Adrenal gland (tissue), 12 donors: Measurements from ENCODE around the gene KAT6B. TPM values are rescaled to one million over a fixed set of nuclear protein-coding genes. Genes with fewer than 3 reads are reported as not detected.

Source experiments
- DNase-seq, 7 donors: peaks; one replicate each; pipeline ENCODE4 v3.0.0-alpha.2; 2019 to 2020
- H3K27ac ChIP-seq, 5 donors: fragments of 200-600 bp; sonication (generic) in 4 of 5; 1 replicate in 3 of 5; 2 replicates in 2 of 5; pipeline versions ENCODE4 v1.5.1 to v1.8.0; 2016 to 2020; ENCODE audit warnings: mild to moderate bottlenecking in 1 of 5
- H3K27me3 ChIP-seq: fragments of 200-600 bp; 2 replicates; pipeline ENCODE4 v1.8.0; 2021
- H3K36me3 ChIP-seq, 2 donors: fragments of 200-600 bp; replicated peaks in 1 of 2; 1 replicate in 1 of 2; 2 replicates in 1 of 2; pipeline versions ENCODE4 v1.5.1 to v1.8.0; 2018 to 2022
- H3K4me1 ChIP-seq, 2 donors: fragments of 200-600 bp; replicated peaks in 1 of 2; 1 replicate in 1 of 2; 2 replicates in 1 of 2; pipeline versions ENCODE4 v1.5.1 to v1.8.0; 2018 to 2021
- H3K4me3 ChIP-seq, 4 donors: fragments of 200-600 bp; sonication (generic) in 3 of 4; one replicate each; pipeline ENCODE4 v1.5.1; 2016 to 2018
- H3K9me3 ChIP-seq, 3 donors: fragments of 200-600 bp; sonication (generic) in 1 of 3; replicated peaks in 1 of 3; 1 replicate in 2 of 3; 2 replicates in 1 of 3; pipeline versions ENCODE4 v1.5.1 to v1.8.0; 2016 to 2021
- CTCF ChIP-seq, 6 experiments: fragments of 450-650 bp in 4 of 6; fragments of 200-600 bp in 2 of 6; sonication (generic) in 1 of 6; IDR thresholded peaks; 1 replicate in 5 of 6; 2 replicates in 1 of 6; pipeline versions ENCODE4 v1.5.1 to v1.8.0; 2016 to 2021; ENCODE audit warnings: antibody characterized with exemption in 6 of 6, mild to moderate bottlenecking in 2 of 6, moderate library complexity in 1 of 6
- POLR2A ChIP-seq, 2 donors: fragments of 450-650 bp; IDR thresholded peaks; one replicate each; pipeline ENCODE4 v1.6.1; 2017; ENCODE audit warnings: antibody characterized with exemption in 2 of 2, mild to moderate bottlenecking in 2 of 2, moderate library complexity in 1 of 2
- WGBS, 4 donors: extraction: QIAGEN DNeasy Blood & Tissue Kit in 2 of 4; methylation state at CpG; one replicate each; pipeline versions ENCODE4 v1.1.5 to v1.1.7; 2013 to 2017; 5-methylcytosine and 5-hydroxymethylcytosine counted together
- intact Hi-C, 2 donors: fragments of 100-400 bp; cut with DNase I; formaldehyde crosslinking; loops; one replicate each; pipeline versions ENCODE4 v1.14.1 to v1.15.0; 2022 to 2023
- polyA plus RNA-seq, 3 donors: library from polyadenylated mRNA; stranded (reverse); fragments of 200-250 nt in 2 of 3; fragments of 350-450 nt in 1 of 3; fragmentation: Illumina TruSeq in 1 of 3; extraction: RNeasy Lipid Tissue Mini Kit (QIAGEN cat#74804) in 1 of 3; gene quantifications; one replicate each; pipeline ENCODE4 v1.2.3, GENCODE V29; 2013 to 2014
- total RNA-seq, 9 donors: library from RNA; depleted of rRNA in 4 of 9; stranded (reverse); fragments of >200 nt in 4 of 9; fragments of 120-200 nt in 1 of 9; fragmentation: NEBNext Ultra II Directional in 1 of 9; extraction: Animal tissue kit (Norgen Biotek cat#: 25700) in 1 of 9; gene quantifications; one replicate each; pipeline versions ENCODE4 v1.1.0 to v1.2.4, GENCODE V29; 2013 to 2023
- donor health status: healthy with polysubstance abuse.
- donor health status: Bipolar disorder and iron deficiency.
- donor health status: DM: yes; HTN: yes; CAD: no.
- donor health status: DM: no; HTN: no; CAD: no.
- donor health status: DM: no; HTN: no; CAD: no.
- donor health status: DM: yes; HTN: yes; CAD: no.

The KAT6B gene
- total and polyA plus RNA-seq, 12 donors: 6.0 to 50.2 (median 25.8) TPM

DNA sequence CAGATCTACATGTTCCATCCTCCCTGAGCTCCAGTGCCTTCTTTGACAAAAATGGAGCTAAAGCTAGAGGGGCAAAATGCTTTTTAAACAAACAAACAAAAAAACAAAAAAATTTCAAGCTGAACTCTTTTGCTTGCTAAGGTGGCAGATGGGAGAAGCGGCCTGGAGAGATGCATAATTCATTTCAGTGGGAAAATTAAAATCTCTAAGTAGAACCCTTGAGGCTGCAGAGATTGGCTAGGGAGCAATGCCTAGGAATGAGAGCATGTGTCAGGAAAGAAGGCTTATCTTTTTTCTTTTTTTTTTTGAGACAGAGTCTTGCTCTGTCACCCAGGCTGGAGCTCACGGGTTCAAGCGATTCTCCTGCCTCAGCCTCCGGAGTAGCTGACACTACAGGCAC, 238.7 kb downstream of the KAT6B start:
- H3K36me3 ChIP-seq: no peaks in the 10 kb centered on the region
- no peak overlapping the region for H3K27ac ChIP-seq
- 77 to 83% (median 79%) methylated on average over 4 of the region's 4 CpGs for WGBS, 4 donors
- no peak for TF ChIP-seq CTCF (IDR thresholded peaks at IDR 0.05)
- no peaks in the 10 kb centered on the region for H3K27me3 ChIP-seq
- H3K9me3 ChIP-seq: no peaks in the 10 kb centered on the region
- no peak for DNase-seq
- intact Hi-C loops: no loop called here
- H3K4me3 ChIP-seq: no peak overlapping the region
- no peaks in the 10 kb centered on the region for H3K4me1 ChIP-seq

DNA sequence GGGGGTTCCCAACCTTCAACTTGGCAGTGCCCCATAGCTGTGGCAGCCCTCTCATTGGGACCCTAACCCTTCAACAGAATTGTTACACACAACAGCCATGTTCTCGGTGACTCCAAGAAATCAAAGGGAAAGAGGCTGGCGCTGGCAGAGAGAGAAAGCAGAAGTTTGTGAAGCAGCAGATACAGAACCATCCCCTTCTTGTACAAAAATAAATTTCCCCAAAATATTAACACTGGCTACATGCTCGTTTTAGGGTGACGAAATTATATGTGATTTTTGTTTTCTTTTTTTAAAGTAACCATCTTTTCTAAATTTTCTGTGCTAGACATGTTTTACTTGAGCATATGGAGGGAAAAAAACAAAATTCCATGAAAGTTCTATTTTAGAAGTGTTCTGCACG, 239.9 kb downstream of the KAT6B start:
- Histone ChIP-seq H3K4me3 (no peak overlapping the region), H3K4me1 (no peaks in the 10 kb centered on the region), H3K36me3 (no peaks in the 10 kb centered on the region), H3K27me3 (no peaks in the 10 kb centered on the region), H3K27ac (no peak overlapping the region), H3K9me3 (no peaks in the 10 kb centered on the region)
- WGBS, 4 donors: 86 to 90% (median 88%) methylated on average over 5 of the region's 5 CpGs
- no peak for DNase-seq
- intact Hi-C loops: no loop called here
- no peak for TF ChIP-seq POLR2A (IDR thresholded peaks at IDR 0.05)
- no peak for TF ChIP-seq CTCF (IDR thresholded peaks at IDR 0.05)

DNA sequence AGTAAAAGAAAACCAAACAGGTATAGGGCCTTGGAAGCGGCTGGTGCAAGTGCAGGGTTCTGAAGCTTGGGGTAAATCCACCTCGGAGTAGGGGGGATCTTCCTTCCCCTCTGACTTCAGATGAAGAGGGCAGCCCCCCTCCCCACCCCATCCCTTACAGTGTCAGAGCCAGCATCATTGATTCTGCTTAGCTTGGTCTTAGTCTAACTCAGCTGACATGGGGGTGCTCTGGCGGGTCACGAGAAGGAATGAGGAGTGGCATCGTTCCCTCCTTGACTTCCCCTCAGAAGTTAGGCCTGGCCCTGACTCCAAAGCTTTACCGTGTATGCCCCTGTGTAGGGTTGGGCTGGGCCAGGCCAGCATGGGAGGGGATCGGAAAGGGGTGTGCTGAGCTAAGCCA, 240.9 kb downstream of the KAT6B start:
- TF ChIP-seq CTCF (IDR thresholded peaks at IDR 0.05) (no peak), POLR2A (IDR thresholded peaks at IDR 0.05) (no peak)
- Histone ChIP-seq H3K27ac (no peak overlapping the region), H3K36me3 (no peaks in the 10 kb centered on the region), H3K4me1 (no peaks in the 10 kb centered on the region), H3K9me3 (no peaks in the 10 kb centered on the region), H3K4me3 (no peak overlapping the region), H3K27me3 (no peaks in the 10 kb centered on the region)
- no peak for DNase-seq
- intact Hi-C loops: no loop called here
- 84 to 90% (median 87%) methylated on average over 7 of the region's 7 CpGs for WGBS, 4 donors

- intact Hi-C loops: no loop called here
Observed at GRCh38 chr10:75068523-75068922, 242.1 kb downstream of the KAT6B start.

More at GRCh38 chr10:75068523-75068922, 242.1 kb downstream of the KAT6B start:
- Histone ChIP-seq H3K27ac (no peak overlapping the region), H3K9me3 (no peaks in the 10 kb centered on the region), H3K36me3 (no peaks in the 10 kb centered on the region), H3K4me3 (no peak overlapping the region), H3K27me3 (no peaks in the 10 kb centered on the region), H3K4me1 (no peaks in the 10 kb centered on the region)
- TF ChIP-seq CTCF (IDR thresholded peaks at IDR 0.05): no peak
- TF ChIP-seq POLR2A (IDR thresholded peaks at IDR 0.05): no peak
- no peak for DNase-seq
- 75 to 93% (median 89%) methylated on average over 6 of the region's 6 CpGs for WGBS, 4 donors
